NCI-H2107 treated with DMSO at 0.1 percent for 48 hours (cell line): ENCODE results near the gene DTX1.
"Not testable (repeated sequence)": the region's sequence is repeated elsewhere in the genome, so short reads cannot be mapped to it uniquely, and the experiment has no call there.

Source experiments
- DNase-seq: peaks from one replicate; lab custom pipeline; 2025; ENCODE audit not compliant: unreplicated experiment; lab: John Stamatoyannopoulos, UW

Gene DTX1

DNA sequence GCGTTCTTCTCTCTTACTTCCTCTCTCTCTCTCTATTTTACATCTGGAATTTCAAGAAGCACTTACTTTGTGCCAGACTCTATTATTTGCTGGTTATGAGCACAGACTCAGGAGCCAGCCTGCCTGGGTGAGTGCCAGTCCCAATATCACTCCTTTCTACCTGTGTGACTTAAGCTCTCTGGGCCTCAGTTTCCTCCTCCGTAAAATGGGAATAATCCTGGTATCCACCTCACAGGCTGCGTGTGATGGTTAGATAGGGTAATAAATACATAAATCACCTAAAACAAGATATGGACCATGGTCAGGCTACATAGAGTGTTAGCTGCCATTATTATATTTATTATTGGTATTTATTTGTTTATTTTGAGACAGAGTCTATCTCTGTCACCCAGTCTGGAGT lies 54.7 kb downstream of the DTX1 start:
- no peak for DNase-seq

GRCh38 chr12:113112043-113112899 lies 55.7 kb downstream of the DTX1 start:
- no peak for DNase-seq

GRCh38 chr12:113113397-113113796 lies 56.9 kb downstream of the DTX1 start:
- no peak for DNase-seq

DNA sequence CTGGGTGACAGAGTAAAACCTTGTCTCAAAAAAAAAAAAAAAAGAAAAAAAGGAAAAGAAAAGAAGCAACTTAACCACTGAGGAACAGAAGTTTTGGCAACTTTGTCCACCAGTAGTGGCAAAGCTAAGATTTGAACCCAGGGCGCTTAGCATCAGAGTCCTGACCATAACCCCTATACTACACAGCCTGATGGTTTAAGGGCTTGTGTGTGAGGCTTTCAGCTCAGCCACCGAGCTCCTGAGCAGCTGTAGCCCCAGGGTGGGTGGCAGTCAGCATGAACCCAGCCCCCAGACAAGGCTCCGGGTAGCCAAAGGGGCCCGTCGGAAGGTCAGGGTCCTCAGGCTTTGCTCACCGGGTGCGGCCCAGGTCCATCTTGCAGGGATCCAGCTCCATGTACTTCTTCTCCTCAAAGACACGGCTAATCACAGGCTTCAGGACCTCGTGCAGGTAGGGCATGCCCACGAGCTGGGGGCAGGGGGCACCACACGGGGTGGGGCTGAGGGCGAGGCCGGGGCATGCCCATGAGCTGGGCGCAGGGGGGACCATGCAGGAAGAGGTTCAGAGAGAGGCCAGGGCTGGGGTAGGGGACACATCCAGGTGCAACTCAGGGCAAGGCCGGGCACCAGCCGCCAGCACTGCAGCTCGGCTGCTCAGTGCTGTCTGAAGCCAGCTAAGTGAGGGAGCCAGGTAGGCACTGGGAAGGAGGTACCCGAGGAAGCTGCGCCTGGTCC lies 58.1 kb downstream of the DTX1 start:
- no peak for DNase-seq

DNA sequence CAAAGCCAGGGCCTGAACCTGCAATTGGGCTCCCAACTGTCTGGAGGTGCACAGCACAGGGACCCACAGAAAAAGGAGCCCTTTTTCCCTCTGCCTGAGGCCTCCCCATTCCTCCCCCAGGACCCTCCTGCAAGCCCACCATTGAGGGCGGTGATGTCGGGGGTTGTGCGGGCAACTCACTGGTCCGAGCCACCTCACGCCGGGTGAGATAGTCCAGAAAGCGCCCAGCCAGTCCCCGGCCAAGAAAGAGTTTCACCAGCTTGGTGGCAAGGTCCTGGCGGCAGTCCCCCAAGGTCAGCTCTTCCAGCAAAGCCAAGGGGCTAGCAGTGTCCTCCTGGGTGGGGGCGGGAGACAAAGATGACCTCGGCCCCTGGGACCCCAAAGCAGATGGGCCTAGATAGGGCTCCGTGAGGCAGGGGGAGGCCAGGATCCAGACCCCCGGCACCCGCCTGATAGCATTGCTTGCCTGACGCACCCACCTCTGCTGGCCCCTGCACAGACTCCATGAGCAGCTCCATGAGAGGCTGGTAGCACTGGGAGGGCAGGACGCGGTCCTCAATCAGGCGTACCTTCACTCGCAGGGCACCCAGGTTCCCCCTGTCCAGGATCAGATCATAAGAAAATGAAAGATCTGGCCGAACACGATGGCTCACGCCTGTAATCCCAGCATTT lies 59.1 kb downstream of the DTX1 start:
- no peak for DNase-seq

DNA sequence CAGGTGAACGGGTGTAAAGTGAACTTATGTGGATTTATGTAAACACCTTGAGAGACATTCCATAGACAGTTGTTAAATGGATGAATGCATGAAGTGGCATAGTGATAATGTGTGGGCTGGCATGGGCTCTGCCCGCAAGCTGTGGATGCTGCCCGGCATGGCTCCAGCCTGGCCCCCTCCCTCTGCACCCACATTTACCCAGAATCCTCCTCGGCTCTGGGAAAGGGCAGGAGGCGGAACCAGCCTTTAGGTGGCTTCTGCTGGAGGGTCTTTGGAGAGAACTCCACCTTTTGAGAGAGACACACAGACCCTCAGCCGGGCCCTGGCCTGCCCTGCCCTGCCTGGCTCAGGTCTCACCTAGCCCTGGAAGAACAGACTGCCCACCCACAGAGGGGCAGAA lies 60.3 kb downstream of the DTX1 start:
- DNase-seq, result no peak

GRCh38 chr12:113117684-113118083 lies 61.2 kb downstream of the DTX1 start:
- DNase-seq, result not testable (repeated sequence)

DNA sequence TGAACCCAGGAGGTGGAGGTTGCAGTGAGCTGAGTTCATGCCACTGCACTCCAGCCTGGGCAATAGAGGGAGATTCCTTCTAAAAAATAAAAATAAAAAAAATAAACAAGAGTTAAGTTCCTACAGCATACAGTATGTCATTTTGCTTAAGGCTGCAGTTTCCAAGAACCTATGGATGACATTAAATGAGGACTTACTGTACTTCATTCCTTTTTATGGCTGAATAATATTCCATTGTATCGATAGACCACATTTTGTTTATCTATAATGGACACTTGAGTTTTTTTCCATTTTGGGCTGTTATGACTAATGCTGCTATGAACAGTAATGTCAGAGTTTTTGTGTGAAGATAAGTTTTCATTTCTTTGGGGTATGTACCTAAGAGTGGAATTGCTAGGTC lies 61.6 kb downstream of the DTX1 start:
- DNase-seq, result no peak

DNA sequence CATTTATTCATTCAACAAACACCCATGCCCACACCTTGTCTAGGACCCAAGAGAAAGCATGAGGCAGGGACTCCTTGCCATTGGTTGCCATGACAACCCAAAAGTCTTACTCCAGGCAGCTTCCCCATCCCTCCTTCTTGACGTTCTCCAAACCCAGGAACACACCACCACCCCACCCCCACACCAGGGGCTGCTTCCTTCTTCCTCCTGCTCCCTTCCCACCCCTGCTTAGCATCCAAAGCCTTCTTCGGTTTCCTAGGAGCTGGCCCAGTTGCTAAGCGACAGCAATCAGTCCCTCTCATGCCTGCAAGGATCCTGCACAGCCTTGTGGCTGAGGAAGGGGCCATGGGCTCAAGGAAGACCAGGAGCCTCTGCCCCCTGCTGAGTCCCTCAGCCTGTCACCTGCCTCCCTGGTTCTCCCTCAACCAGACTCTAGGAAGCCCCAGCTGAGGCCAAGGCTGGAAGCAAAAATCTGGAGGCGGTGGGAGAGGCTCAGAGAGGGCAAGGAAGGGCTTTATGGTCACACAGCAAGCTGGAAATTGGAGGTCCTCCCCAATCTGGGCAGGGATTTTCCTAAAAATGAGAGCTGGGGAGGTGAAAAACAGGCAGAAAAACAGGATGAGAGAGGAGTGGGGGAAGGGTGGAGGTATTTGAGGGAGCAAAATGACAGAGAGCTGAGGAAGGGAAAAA lies 63.6 kb downstream of the DTX1 start:
- no peak for DNase-seq

- DNase-seq, result no peak
These were observed 64.3 kb downstream of the DTX1 start for GRCh38 chr12:113120670-113121370.

DNA sequence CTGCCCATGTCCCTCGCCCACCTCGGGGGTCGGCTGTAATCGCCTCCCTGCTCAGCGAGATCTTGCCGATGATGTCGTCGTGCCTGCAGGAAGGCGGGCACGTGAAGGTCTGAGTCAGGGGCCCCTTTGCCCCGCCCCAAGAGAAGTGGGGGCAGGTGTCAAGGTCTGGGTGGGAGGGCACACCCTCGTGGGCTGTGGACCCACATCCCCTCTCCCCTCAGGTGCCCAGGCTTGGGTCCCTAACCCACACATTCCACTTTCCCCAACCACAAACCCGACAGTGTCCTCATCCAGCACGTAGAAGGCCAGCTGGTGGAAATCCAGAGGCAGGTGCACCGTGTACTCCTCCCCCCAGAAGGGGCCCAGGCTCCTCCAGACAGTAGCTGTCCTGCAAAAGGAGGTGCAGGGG lies 71.3 kb downstream of the DTX1 start:
- no peak for DNase-seq

GRCh38 chr12:113128802-113129663 lies 72.5 kb downstream of the DTX1 start:
- DNase-seq, result no peak

DNA sequence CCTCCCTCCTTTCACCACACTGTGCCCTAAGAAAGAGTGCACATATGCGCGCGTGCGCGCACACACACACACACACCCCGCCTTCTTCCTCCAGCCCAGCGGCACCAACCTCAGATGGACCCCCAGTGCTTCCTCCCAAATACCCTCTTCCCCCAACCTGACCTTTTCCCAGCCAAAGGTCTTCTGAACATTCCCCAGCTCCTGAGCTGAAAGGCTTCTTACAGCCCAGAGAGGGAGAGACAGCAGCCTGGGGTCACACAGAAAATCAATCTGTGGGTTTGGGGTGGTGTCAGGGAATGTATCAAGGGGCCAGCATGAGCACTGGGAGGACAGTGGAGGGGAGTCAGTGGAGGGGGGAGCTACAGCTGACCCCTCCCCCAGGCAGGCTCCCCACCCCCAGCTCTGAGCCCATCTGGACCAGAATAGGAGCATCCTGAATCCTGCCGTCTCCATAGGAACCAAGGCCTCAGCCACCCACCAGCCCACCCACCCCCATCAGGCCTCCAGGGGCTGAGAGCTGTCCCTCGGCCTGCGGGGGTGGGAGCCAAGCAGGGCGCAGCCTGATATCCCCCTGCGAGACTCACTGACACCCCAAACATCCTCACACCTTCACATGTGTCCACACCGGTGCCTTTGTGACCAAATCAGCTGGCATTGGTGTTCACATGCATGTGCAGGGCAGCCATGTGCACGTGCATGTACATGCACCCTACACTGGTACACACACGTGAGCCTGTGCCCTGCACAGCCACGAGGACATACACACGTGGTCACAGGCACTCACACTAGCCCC lies 73.3 kb downstream of the DTX1 start:
- DNase-seq, result no peak

GRCh38 chr12:113130457-113131135 lies 74.1 kb downstream of the DTX1 start:
- DNase-seq, result peak; percentile 57

DNA sequence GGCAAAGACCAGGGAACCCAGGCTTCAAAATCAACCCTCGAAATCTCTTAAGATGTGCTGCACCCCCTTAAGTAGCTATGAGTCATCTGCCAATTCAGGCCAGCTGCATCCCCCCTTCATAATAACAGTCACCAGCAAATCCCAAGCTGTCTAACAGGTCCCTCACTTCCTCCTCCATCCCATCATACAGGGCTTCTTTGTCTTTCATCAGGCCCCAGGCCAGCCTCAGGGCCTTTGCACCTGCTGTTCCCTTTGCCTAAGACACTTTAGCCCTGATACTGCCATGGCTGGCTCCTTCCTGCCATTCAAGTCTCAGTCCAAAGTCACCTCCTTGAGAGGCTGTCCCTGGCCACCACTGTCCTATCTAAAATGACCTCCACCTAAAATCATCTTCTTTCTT lies 75.0 kb downstream of the DTX1 start:
- no peak for DNase-seq

DNA sequence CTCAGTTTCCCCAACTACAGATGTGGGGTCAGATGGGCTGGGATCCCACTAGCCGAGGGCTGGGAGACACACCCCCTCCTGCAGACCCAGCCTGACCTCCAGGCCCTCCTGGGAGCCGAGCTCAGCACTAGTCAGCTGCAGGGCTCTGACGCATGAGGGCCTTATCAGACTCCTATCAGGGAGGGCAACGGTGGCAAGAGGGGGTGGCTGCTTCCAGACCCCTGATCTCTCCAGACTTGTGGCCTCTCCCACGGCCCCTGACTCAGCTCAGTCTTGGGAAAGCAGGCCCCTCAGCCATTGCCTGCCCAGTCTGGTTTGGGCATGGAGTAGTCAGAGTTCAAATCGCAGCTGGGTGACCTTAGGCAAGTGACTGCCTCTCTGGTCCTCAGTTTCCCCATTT lies 76.5 kb downstream of the DTX1 start:
- DNase-seq, result no peak

- DNase-seq, result no peak
These were observed 77.1 kb downstream of the DTX1 start for GRCh38 chr12:113133666-113134065.

GRCh38 chr12:113134071-113134470 lies 77.5 kb downstream of the DTX1 start:
- no peak for DNase-seq
